ENCODE data around the gene KBTBD13.

Gene KBTBD13

DNA sequence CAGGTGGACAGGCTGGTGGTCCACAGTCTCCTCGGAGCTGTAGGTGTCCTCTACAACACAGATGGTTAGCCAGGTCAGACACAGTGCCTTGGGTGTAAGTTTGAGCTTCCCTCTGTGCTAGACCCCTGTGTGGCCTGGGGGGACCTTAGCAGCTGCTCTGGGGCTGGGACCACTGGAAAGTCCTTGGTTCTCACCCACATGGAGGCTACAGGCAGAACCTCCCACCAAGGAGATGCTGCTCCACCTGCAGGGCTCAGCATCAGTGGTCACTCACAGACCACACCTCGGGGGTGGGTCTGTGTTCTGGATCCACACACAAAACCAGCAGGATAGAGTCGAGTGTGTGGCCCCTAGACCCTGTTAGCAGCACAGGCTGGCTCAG lies 17.2 kb upstream of the KBTBD13 start:
- H3K9ac ChIP-seq (ENCODE audit: low read length in 5 of 5), result no peak overlapping the region
- H3K4me3 ChIP-seq (ENCODE audit: low read depth in 1 of 5, low read length in 5 of 5), result no peak overlapping the region
- H3K9me3 ChIP-seq (ENCODE audit: control insufficient read depth in 5 of 5, low read length in 5 of 5), result peaks cover 0 to 4% (median 0%) of the 10 kb centered on the region in 5 donors
- peaks cover 0 to 3% (median 0%) of the 10 kb centered on the region in 5 donors for H3K27me3 ChIP-seq (ENCODE audit: control insufficient read depth in 5 of 5, insufficient read depth in 4 of 5, low read length in 5 of 5)
- peaks cover 3 to 35% (median 10%) of the 10 kb centered on the region in 5 donors for H3K4me1 ChIP-seq (ENCODE audit: control insufficient read depth in 5 of 5, insufficient read depth in 5 of 5, low read length in 5 of 5)
- H3K27ac ChIP-seq (ENCODE audit: low read depth, low read length), result no peak overlapping the region
- peaks cover 0 to 10% (median 6%) of the 10 kb centered on the region in 5 donors for H3K36me3 ChIP-seq (ENCODE audit: control insufficient read depth in 5 of 5, insufficient read depth in 5 of 5, low read length in 5 of 5)

DNA sequence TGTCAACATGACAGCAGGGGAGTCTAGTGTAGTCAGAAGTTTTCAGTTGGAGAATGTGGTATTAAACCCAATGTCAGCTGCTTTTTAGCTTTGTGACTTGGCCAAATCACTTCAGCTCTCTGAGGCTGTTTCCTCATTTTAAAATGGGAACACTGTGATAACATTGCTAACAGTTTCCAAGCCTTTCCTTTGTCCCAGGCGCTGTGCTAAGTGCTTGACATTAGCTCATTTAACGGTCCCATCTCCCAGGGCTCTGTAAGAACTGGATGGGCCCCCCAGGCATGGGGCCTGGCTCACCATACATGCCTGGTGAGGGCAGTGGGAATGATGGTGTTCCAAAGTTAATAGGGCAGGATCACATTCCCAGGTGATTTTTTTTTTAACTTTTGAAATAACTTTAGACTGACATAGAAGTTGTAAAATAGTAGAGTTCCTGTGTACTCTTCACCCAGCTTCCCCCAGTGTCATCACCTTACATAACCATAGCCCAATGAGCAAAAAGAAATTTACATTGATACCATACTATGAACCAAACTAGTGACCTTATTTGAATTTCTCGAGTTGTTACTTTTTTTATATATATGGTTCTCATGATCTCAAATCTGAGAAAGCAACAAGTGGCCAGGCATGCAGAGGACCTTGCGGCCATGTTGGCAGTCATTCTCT lies 16.5 kb upstream of the KBTBD13 start:
- Histone ChIP-seq H3K9ac (ENCODE audit: low read length in 5 of 5) (no peak overlapping the region), H3K4me3 (ENCODE audit: low read depth in 1 of 5, low read length in 5 of 5) (no peak overlapping the region), H3K27me3 (ENCODE audit: control insufficient read depth in 5 of 5, insufficient read depth in 4 of 5, low read length in 5 of 5) (peaks cover 0 to 5% (median 2%) of the 10 kb centered on the region in 5 donors), H3K4me1 (ENCODE audit: control insufficient read depth in 5 of 5, insufficient read depth in 5 of 5, low read length in 5 of 5) (peaks cover 3 to 35% (median 10%) of the 10 kb centered on the region in 5 donors), H3K36me3 (ENCODE audit: control insufficient read depth in 5 of 5, insufficient read depth in 5 of 5, low read length in 5 of 5) (peaks cover 0 to 10% (median 3%) of the 10 kb centered on the region in 5 donors), H3K27ac (ENCODE audit: low read depth, low read length) (no peak overlapping the region), H3K9me3 (ENCODE audit: control insufficient read depth in 5 of 5, low read length in 5 of 5) (peaks cover 0 to 4% (median 0%) of the 10 kb centered on the region in 5 donors)

DNA sequence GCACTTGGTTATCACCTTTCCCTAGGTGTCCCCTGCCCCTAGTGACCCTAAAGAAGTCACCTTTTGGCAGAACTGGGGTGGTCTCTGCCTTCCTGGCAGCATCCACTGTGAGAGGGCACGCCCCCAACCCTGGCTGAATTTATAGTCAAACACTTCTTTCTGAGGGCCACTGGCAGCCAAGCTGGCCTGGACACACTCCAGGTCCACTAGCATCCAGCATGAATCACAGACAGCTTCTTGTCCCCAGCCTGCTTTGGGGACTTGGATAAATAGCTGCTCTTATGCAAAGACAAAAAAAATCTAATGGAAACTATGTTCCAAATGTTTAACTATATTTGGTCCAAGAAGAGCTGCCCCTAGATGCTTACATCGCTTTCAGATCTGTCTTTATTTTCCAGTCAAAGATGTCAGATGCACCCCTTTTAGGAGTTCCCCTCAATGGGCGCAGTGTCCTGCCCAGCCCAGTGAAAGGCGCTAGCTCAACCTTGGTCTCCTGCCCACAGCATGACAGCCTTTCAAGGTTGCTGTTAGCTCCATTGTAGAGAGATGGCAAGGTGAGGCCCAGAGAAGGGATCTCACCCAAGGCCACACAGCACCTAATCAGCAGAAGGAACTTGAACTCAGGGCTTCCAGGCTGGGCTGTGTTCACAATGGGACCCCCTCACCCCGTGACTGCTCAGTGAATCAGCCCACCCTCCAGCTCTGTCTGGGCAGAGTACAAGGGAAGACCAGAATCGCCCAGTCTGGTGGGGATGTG lies 15.7 kb upstream of the KBTBD13 start:
- H3K27me3 ChIP-seq (ENCODE audit: control insufficient read depth in 5 of 5, insufficient read depth in 4 of 5, low read length in 5 of 5), result peaks cover 0 to 10% (median 6%) of the 10 kb centered on the region in 5 donors
- H3K9ac ChIP-seq (ENCODE audit: low read length in 5 of 5), result no peak overlapping the region
- peaks cover 0 to 10% (median 3%) of the 10 kb centered on the region in 5 donors for H3K36me3 ChIP-seq (ENCODE audit: control insufficient read depth in 5 of 5, insufficient read depth in 5 of 5, low read length in 5 of 5)
- H3K4me3 ChIP-seq (ENCODE audit: low read depth in 1 of 5, low read length in 5 of 5), result no peak overlapping the region
- peaks cover 0 to 4% (median 0%) of the 10 kb centered on the region in 5 donors for H3K9me3 ChIP-seq (ENCODE audit: control insufficient read depth in 5 of 5, low read length in 5 of 5)
- no peak overlapping the region for H3K27ac ChIP-seq (ENCODE audit: low read depth, low read length)
- H3K4me1 ChIP-seq (ENCODE audit: control insufficient read depth in 5 of 5, insufficient read depth in 5 of 5, low read length in 5 of 5), result peaks cover 0 to 30% (median 7%) of the 10 kb centered on the region in 5 donors

DNA sequence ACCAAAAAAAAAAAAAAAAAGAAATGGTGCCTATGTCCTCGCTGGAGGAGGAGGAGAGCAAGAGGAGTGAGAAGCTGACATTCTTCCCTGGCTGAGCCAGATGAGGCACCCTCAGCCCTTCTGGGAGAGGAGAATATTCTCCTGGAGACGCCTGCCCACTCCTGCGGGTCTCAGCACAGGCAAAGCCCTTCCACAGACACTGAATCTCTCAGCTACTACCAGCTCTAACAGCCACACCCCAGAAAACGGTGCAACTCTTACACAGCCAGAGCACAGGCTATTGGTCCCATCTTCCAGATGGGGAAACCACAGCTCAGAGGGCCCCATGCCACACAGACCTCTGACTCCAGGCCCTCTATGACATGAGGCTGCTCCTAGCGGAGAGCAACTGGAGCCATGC lies 14.5 kb upstream of the KBTBD13 start:
- Histone ChIP-seq H3K9me3 (ENCODE audit: control insufficient read depth in 5 of 5, low read length in 5 of 5) (peaks cover 0 to 4% (median 0%) of the 10 kb centered on the region in 5 donors), H3K4me1 (ENCODE audit: control insufficient read depth in 5 of 5, insufficient read depth in 5 of 5, low read length in 5 of 5) (peaks cover 0 to 30% (median 7%) of the 10 kb centered on the region in 5 donors), H3K9ac (ENCODE audit: low read length in 5 of 5) (no peak overlapping the region), H3K27ac (ENCODE audit: low read depth, low read length) (no peak overlapping the region), H3K27me3 (ENCODE audit: control insufficient read depth in 5 of 5, insufficient read depth in 4 of 5, low read length in 5 of 5) (peaks cover 2 to 13% (median 11%) of the 10 kb centered on the region in 5 donors), H3K36me3 (ENCODE audit: control insufficient read depth in 5 of 5, insufficient read depth in 5 of 5, low read length in 5 of 5) (peaks cover 0 to 10% (median 3%) of the 10 kb centered on the region in 5 donors), H3K4me3 (ENCODE audit: low read depth in 1 of 5, low read length in 5 of 5) (no peak overlapping the region)

DNA sequence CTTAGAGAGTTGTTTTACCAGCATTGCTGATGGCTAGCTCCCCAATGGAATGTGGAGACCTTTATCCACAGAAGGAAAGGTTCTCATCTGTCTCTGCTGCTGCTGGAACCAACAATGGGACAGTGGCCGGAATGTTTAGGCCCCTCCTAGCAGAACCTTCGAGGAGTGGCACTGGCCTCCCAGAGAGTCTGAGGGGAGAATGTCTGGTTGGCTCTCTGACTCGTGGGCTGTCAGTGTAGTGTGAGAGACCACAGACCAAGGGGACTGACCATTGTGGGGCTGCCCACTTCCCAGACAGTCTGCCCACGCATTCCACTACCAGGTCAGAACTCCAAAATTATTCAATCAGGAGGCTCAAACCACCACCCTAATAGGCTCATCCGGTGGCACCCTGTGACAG lies 13.8 kb upstream of the KBTBD13 start:
- Histone ChIP-seq H3K4me3 (ENCODE audit: low read depth in 1 of 5, low read length in 5 of 5) (no peak overlapping the region), H3K9me3 (ENCODE audit: control insufficient read depth in 5 of 5, low read length in 5 of 5) (peaks cover 0 to 4% (median 0%) of the 10 kb centered on the region in 5 donors), H3K4me1 (ENCODE audit: control insufficient read depth in 5 of 5, insufficient read depth in 5 of 5, low read length in 5 of 5) (peaks cover 0 to 34% (median 12%) of the 10 kb centered on the region in 5 donors), H3K36me3 (ENCODE audit: control insufficient read depth in 5 of 5, insufficient read depth in 5 of 5, low read length in 5 of 5) (peaks cover 0 to 10% (median 0%) of the 10 kb centered on the region in 5 donors), H3K9ac (ENCODE audit: low read length in 5 of 5) (no peak overlapping the region), H3K27ac (ENCODE audit: low read depth, low read length) (no peak overlapping the region), H3K27me3 (ENCODE audit: control insufficient read depth in 5 of 5, insufficient read depth in 4 of 5, low read length in 5 of 5) (peaks cover 7 to 18% (median 17%) of the 10 kb centered on the region in 5 donors)

DNA sequence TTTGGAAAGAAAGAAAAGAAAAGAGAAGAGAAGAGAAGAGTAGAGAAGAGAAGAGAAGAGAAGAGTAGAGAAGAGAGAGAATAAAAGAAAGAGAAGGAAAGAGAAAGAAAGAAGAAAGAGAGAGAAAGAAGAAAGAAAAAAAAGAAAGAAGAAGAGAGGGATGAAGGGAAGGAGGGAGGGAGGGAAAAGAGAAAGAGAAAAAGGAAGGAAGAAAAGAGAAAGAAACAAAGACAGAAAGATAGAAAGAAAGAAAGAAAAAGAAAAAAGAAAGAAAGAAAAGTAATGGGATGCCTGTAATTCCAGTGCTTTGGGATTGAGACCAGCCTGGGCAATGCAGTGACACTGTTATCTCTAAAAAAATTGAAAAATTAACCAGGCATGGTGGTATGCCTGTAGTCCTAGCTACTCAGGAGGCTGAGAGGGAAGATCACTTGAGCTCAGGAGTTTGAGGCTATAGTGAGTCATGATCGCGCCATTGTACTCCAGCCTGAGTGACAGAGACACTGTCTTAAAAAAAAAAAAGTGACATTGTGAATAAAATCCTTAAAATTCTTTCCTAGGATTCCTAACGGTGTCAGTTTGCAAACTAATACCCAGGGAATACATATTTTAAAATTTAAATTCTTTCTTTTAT lies 10.4 kb upstream of the KBTBD13 start:
- Histone ChIP-seq H3K27ac (ENCODE audit: low read depth, low read length) (no peak overlapping the region), H3K27me3 (ENCODE audit: control insufficient read depth in 5 of 5, insufficient read depth in 4 of 5, low read length in 5 of 5) (peaks cover 10 to 20% (median 14%) of the 10 kb centered on the region in 5 donors), H3K36me3 (ENCODE audit: control insufficient read depth in 5 of 5, insufficient read depth in 5 of 5, low read length in 5 of 5) (no peaks in the 10 kb centered on the region), H3K4me1 (ENCODE audit: control insufficient read depth in 5 of 5, insufficient read depth in 5 of 5, low read length in 5 of 5) (peaks cover 2 to 46% (median 26%) of the 10 kb centered on the region in 5 donors), H3K9me3 (ENCODE audit: control insufficient read depth in 5 of 5, low read length in 5 of 5) (no peaks in the 10 kb centered on the region), H3K9ac (ENCODE audit: low read length in 5 of 5) (no peak overlapping the region), H3K4me3 (ENCODE audit: low read depth in 1 of 5, low read length in 5 of 5) (peak overlapping the region in 1 of 5 donors; percentile 61)

DNA sequence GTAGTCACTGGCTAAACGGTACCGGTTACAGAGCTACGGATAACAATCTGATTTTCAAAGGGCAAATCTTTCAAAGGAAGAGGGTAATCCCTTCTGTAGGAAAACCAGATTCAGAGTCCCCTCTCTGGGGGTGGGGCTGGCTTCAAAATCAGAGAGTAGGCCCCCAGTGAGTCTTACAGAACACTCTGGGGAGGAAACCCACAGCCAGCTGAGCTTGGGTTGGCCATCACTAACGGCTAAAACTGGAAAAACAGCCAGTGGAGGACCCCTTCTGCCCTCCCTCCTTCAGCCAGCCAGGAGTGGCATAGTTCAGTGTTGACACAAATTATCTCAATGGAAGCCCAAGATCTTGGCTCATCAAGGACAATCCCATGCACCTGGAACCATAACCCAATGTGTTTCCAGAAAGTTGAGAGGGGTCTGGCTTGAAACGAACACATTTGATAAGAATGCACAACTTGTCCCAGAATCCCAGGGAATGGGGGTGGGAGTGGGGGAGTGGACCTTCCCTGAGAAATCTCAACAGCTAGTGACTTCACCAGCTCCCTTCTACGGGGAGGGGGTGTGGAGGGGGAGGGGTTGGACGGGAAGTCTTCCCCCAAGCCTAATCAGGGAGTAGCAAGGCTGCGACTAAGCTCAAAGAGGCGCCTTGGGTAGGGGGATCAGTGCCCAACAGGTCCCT lies 9.8 kb upstream of the KBTBD13 start:
- Histone ChIP-seq H3K27ac (ENCODE audit: low read depth, low read length) (peak overlapping the region; percentile 35), H3K36me3 (ENCODE audit: control insufficient read depth in 5 of 5, insufficient read depth in 5 of 5, low read length in 5 of 5) (no peaks in the 10 kb centered on the region), H3K4me3 (ENCODE audit: low read depth in 1 of 5, low read length in 5 of 5) (peak overlapping the region; percentile 35 to 68 (median 61)), H3K9ac (ENCODE audit: low read length in 5 of 5) (peak overlapping the region in 1 of 5 donors; percentile 4), H3K9me3 (ENCODE audit: control insufficient read depth in 5 of 5, low read length in 5 of 5) (no peaks in the 10 kb centered on the region), H3K4me1 (ENCODE audit: control insufficient read depth in 5 of 5, insufficient read depth in 5 of 5, low read length in 5 of 5) (peaks cover 4 to 49% (median 31%) of the 10 kb centered on the region in 5 donors), H3K27me3 (ENCODE audit: control insufficient read depth in 5 of 5, insufficient read depth in 4 of 5, low read length in 5 of 5) (peaks cover 10 to 20% (median 14%) of the 10 kb centered on the region in 5 donors)

DNA sequence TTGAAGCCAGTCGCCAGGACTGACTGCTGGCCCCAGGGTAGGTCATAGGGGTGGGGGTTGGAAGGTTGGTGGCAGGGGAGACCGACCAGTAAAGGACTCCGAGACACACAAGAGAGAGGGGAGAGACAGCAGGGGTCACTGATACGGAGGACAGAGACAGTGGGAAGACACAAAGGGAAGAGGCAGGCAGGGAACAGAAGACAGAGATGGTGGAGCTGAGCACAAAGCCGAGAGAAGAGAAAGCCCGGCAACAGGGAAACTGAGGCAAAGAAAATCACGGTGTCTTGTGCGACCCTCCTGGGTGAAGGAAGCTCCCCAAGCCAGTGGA lies 9.3 kb upstream of the KBTBD13 start:
- H3K4me1 ChIP-seq (ENCODE audit: control insufficient read depth in 5 of 5, insufficient read depth in 5 of 5, low read length in 5 of 5), result peaks cover 4 to 51% (median 36%) of the 10 kb centered on the region in 5 donors
- H3K4me3 ChIP-seq (ENCODE audit: low read depth in 1 of 5, low read length in 5 of 5), result peak overlapping the region; percentile 35 to 68 (median 61)
- H3K27ac ChIP-seq (ENCODE audit: low read depth, low read length), result peak overlapping the region; percentile 35
- H3K9ac ChIP-seq (ENCODE audit: low read length in 5 of 5), result peak overlapping the region in 1 of 5 donors; percentile 4
- H3K27me3 ChIP-seq (ENCODE audit: control insufficient read depth in 5 of 5, insufficient read depth in 4 of 5, low read length in 5 of 5), result peaks cover 10 to 20% (median 14%) of the 10 kb centered on the region in 5 donors
- H3K36me3 ChIP-seq (ENCODE audit: control insufficient read depth in 5 of 5, insufficient read depth in 5 of 5, low read length in 5 of 5), result no peaks in the 10 kb centered on the region
- no peaks in the 10 kb centered on the region for H3K9me3 ChIP-seq (ENCODE audit: control insufficient read depth in 5 of 5, low read length in 5 of 5)

DNA sequence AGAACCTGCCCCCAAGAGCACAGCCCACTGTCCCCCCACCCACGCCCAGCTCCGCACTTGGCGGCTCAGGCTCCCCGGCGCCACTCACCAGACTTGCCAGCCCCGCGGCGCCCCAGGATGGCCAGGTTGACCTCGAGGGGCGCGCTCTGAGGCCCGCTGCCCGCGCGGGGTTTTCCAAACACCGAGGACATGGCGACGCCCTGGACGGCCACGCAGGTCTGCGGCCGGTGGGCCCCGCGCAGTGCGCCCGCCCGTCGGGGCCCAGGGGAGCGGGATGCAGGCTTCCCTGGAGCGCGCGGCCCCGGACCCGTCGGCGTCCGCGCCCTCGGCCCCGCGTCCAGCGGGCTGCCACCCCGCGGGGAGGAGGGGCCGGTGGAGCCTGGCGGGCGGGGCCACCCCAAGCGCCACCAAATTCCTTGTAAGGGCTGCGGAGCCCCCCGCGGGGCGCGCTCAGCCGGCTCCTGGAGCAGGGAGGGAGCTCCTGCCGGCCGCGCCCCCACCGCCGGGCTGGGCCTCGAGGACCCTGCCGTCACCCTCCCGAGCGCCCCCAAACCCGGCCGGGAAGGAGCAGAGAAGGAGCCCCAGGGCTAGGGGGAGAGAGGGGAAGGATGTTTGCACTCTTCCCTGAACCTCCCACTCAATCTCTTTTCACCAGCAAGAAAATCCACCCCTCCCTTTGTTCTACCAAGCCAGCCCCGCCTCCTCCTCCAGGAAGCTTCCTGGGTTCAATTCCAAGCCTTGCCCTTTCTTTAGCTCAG lies 8.7 kb upstream of the KBTBD13 start, which contains the start of gene RASL12:
Gene RASL12 (minus strand): TSS at position 347 of the 758 bp plus-strand sequence. CDS start 156 bp downstream, at position 191.
- peak within 1 kb of the TSS in 1 of 5 donors; percentile 4 for H3K9ac ChIP-seq (ENCODE audit: low read length in 5 of 5)
- peak within 1 kb of the TSS; percentile 35 to 68 (median 61) for H3K4me3 ChIP-seq (ENCODE audit: low read depth in 1 of 5, low read length in 5 of 5)
- H3K27me3 ChIP-seq (ENCODE audit: control insufficient read depth in 5 of 5, insufficient read depth in 4 of 5, low read length in 5 of 5), result peaks cover 10 to 20% (median 14%) of the 10 kb centered on the region in 5 donors
- H3K4me1 ChIP-seq (ENCODE audit: control insufficient read depth in 5 of 5, insufficient read depth in 5 of 5, low read length in 5 of 5), result peaks cover 4 to 48% (median 37%) of the 10 kb centered on the region in 5 donors
- H3K27ac ChIP-seq (ENCODE audit: low read depth, low read length), result peak within 1 kb of the TSS; percentile 46
- H3K9me3 ChIP-seq (ENCODE audit: control insufficient read depth in 5 of 5, low read length in 5 of 5), result no peaks in the 10 kb centered on the region
- no peaks in the 10 kb centered on the region for H3K36me3 ChIP-seq (ENCODE audit: control insufficient read depth in 5 of 5, insufficient read depth in 5 of 5, low read length in 5 of 5)

Data from subcutaneous abdominal adipose tissue (tissue), 5 donors.